PC-3 (cell line): ENCODE measurements around the gene SEMA5A. TPM values are rescaled to one million over a fixed set of nuclear protein-coding genes. Genes with fewer than 3 reads are reported as not detected.

Experiments
- ATAC-seq: fragments of 200-7000 bp; cut with Tn5 transposase; 2 replicates; pipeline ENCODE4 v1.9.1; 2020; ENCODE audit warnings: mild to moderate bottlenecking, moderate library complexity
- BruUV-seq: library from RNA; stranded (reverse); fragments of 400-500 nt; replicated peaks from 2 replicates; lab custom pipeline; 2021; lab: Mats Ljungman, UMichigan
- CTCF ChIA-PET: fragments of 300-600 bp; sonication (Branson Sonifier 250); formaldehyde crosslinking; loops from one replicate; lab custom pipeline; 2022; ENCODE audit warnings: antibody characterized with exemption; lab: Charles Lee
- POLR2A ChIA-PET: fragments of 300-600 bp; sonication (Branson Sonifier 250); formaldehyde crosslinking; loops from one replicate; lab custom pipeline; 2022; ENCODE audit warnings: antibody characterized with exemption; ENCODE audit not compliant: unreplicated experiment; lab: Charles Lee
- DNase-seq: peaks from one replicate; pipeline ENCODE4 v3.0.0-alpha.2; 2015
- H2AFZ ChIP-seq: fragments of 300-600 bp; sonication (generic); 2 replicates; pipeline ENCODE4 v1.6.0; 2016; ENCODE audit warnings: antibody characterized with exemption, low read length
- H3F3A ChIP-seq: fragments of 300-600 bp; sonication (generic); one replicate; pipeline ENCODE4 v1.6.0; 2017; ENCODE audit warnings: antibody characterized with exemption, low read length, control low read depth, mild to moderate bottlenecking; ENCODE audit not compliant: unreplicated experiment
- H3K27ac ChIP-seq: fragments of 300-600 bp; sonication (generic); 2 replicates; pipeline ENCODE4 v1.5.1; 2016; ENCODE audit warnings: mild to moderate bottlenecking, low read length
- H3K27me3 ChIP-seq: fragments of 300-600 bp; sonication (generic); 2 replicates; pipeline ENCODE4 v1.6.1; 2016; ENCODE audit warnings: low read length, mixed read lengths
- H3K36me3 ChIP-seq: fragments of 300-600 bp; sonication (generic); 2 replicates; pipeline ENCODE4 v1.6.1; 2016; ENCODE audit warnings: low read depth, mixed run types, low read length, mixed read lengths
- H3K4me1 ChIP-seq: fragments of 300-600 bp; sonication (generic); 2 replicates; pipeline ENCODE4 v1.5.1; 2016; ENCODE audit warnings: low read length; ENCODE audit not compliant: insufficient read depth
- H3K4me2 ChIP-seq: fragments of 300-600 bp; sonication (generic); 2 replicates; pipeline ENCODE4 v1.6.0; 2016; ENCODE audit warnings: low read length
- H3K4me3 ChIP-seq: fragments of 300-600 bp; sonication (generic); 2 replicates; pipeline ENCODE4 v1.5.1; 2016; ENCODE audit warnings: mild to moderate bottlenecking, low read length, mixed read lengths
- H3K79me2 ChIP-seq: fragments of 300-600 bp; sonication (generic); 2 replicates; pipeline ENCODE4 v1.6.1; 2017; ENCODE audit warnings: low read length, mixed read lengths
- H3K9ac ChIP-seq: fragments of 300-600 bp; sonication (generic); 2 replicates; pipeline ENCODE4 v1.6.0; 2016; ENCODE audit warnings: mild to moderate bottlenecking, low read length
- H3K9me2 ChIP-seq: fragments of 300-600 bp; sonication (generic); replicated peaks from 2 replicates; pipeline ENCODE4 v1.6.1; 2016; ENCODE audit warnings: mixed run types, low read length, mixed read lengths
- H3K9me3 ChIP-seq: fragments of 300-600 bp; sonication (generic); 2 replicates; pipeline ENCODE4 v1.6.1; 2016; ENCODE audit warnings: low read length, mixed read lengths
- H4K20me1 ChIP-seq: fragments of 300-600 bp; sonication (generic); 2 replicates; pipeline ENCODE4 v1.6.1; 2016; ENCODE audit warnings: low read length, mixed read lengths
- EZH2 ChIP-seq: fragments of 300-600 bp; sonication (generic); IDR thresholded peaks from one replicate; pipeline ENCODE4 v1.6.1; 2017; ENCODE audit warnings: antibody characterized with exemption, mild to moderate bottlenecking, low read length; ENCODE audit not compliant: unreplicated experiment
- EZH2phosphoT487 ChIP-seq: fragments of 300-600 bp; sonication (generic); IDR thresholded peaks from 2 replicates; pipeline ENCODE4 v1.6.1; 2018; ENCODE audit warnings: mild to moderate bottlenecking, antibody characterized with exemption, low read length, borderline replicate concordance
- intact Hi-C: fragments of 100-400 bp; cut with micrococcal nuclease; formaldehyde crosslinking; loops from 2 replicates; pipeline ENCODE4 v1.9.0; 2023
- total RNA-seq: library from RNA; depleted of rRNA; stranded (reverse); fragments of >200 nt; gene quantifications from 2 replicates; pipeline ENCODE4 v1.2.3, GENCODE V29; 2014
- TF ChIP-seq, protein P1 (sequence below): fragments of 300-600 bp; sonication (generic); conservative IDR thresholded peaks from 2 replicates; pipeline ENCODE4 v1.5.1; 2017; ENCODE audit warnings: antibody characterized with exemption, low read depth, mild to moderate bottlenecking, low read length

SEMA5A gene
- total RNA-seq, 1 experiment from 2014 or later, result 4.4 TPM

DNA sequence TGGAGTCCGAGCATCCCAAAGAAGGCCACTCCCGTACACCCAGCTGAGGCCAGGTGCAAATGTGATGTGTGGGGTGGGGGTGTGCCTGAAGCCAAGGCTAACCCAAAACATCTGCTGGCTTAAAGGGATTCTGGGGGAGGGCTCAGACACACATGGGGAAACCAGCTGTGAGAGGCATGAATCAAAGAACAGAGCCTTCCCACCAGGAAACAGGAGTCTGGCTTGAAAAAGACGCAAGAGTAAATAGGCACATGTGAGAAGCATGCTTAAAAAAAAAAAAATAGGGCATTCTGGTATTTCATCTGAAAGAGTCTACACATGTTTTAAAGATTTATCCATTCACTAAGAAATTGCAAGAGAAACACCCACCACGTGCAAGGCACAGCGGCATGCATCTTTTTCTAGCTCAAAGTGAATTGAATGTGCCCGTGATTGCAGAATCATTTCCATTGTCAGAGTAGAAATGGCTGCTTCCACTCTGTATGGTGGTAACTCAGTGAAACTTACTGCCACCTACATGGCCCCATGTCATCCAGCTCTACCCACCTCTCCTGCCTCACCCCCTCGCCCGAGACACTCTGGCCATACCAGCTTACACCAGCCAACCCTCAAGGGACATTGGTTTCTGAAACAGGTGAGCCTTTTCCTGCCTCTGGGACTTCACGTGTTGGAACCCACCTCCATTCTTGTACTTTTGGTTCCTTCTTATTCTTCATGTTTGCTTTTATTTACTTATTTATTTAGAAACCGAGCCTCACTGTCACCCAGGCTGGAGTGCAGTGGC is 71.5 kb downstream of the SEMA5A start:
- DNase-seq (no peak), ATAC-seq (no peak)
- H3F3A ChIP-seq, result no peaks in the 10 kb centered on the region
- no peak overlapping the region for H3K9ac ChIP-seq
- ChIA-PET CTCF (interaction anchor here (0.7 kb wide), 1 partner anchor 15 kb away, joined by 3 read pairs; no protein-coding TSS in a partner anchor), POLR2A (no interaction called here)
- H3K4me3 ChIP-seq, result no peak overlapping the region
- peaks cover 7% of the 10 kb centered on the region; the same call in 1 of the 2 replicates for H3K36me3 ChIP-seq
- no peaks in the 10 kb centered on the region for H3K9me2 ChIP-seq
- H3K27me3 ChIP-seq, result no peaks in the 10 kb centered on the region
- H3K4me2 ChIP-seq, result no peak overlapping the region
- H3K9me3 ChIP-seq, result peaks cover 12% of the 10 kb centered on the region
- intact Hi-C loops, result no loop called here
- H2AFZ ChIP-seq, result no peak overlapping the region
- H3K79me2 ChIP-seq, result no peaks in the 10 kb centered on the region
- H3K27ac ChIP-seq, result no peak overlapping the region
- H4K20me1 ChIP-seq, result no peaks in the 10 kb centered on the region
- TF ChIP-seq EZH2, result no peak
- no peak for TF ChIP-seq EZH2phosphoT487
- TF ChIP-seq, protein P1, sequence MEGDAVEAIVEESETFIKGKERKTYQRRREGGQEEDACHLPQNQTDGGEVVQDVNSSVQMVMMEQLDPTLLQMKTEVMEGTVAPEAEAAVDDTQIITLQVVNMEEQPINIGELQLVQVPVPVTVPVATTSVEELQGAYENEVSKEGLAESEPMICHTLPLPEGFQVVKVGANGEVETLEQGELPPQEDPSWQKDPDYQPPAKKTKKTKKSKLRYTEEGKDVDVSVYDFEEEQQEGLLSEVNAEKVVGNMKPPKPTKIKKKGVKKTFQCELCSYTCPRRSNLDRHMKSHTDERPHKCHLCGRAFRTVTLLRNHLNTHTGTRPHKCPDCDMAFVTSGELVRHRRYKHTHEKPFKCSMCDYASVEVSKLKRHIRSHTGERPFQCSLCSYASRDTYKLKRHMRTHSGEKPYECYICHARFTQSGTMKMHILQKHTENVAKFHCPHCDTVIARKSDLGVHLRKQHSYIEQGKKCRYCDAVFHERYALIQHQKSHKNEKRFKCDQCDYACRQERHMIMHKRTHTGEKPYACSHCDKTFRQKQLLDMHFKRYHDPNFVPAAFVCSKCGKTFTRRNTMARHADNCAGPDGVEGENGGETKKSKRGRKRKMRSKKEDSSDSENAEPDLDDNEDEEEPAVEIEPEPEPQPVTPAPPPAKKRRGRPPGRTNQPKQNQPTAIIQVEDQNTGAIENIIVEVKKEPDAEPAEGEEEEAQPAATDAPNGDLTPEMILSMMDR, result no peak
- no peaks in the 10 kb centered on the region for H3K4me1 ChIP-seq
- no TSS peak for BruUV-seq

DNA sequence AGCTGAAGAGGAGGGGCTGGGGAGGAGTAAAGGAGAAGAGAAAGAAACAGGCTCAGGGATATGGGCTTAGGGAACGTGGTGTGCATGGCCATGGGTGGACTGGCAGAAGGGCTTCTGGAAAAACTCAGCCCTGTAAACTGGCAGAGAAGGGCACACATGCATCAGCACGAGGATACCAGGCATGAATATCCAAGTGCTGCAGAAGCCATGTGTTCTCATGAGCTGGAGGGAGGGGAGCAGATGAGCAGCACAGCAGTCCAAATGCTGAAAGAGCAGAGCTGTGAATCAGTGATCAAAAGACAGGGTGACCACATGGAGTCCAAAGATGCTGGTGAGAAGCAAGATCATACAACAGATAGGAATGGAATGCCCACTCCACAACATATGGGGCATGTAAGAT is 72.3 kb downstream of the SEMA5A start:
- Histone ChIP-seq H3K27me3 (no peaks in the 10 kb centered on the region), H3K9ac (no peak overlapping the region), H2AFZ (no peak overlapping the region), H3K79me2 (no peaks in the 10 kb centered on the region), H4K20me1 (no peaks in the 10 kb centered on the region), H3F3A (no peaks in the 10 kb centered on the region), H3K4me3 (no peak overlapping the region), H3K36me3 (peaks cover 7% of the 10 kb centered on the region; the same call in 1 of the 2 replicates), H3K27ac (no peak overlapping the region), H3K4me1 (peaks cover under 1% of the 10 kb centered on the region), H3K9me3 (peaks cover 12% of the 10 kb centered on the region), H3K9me2 (no peaks in the 10 kb centered on the region), H3K4me2 (no peak overlapping the region)
- no TSS peak for BruUV-seq
- no peak for DNase-seq
- no peak for ATAC-seq
- ChIA-PET CTCF (no interaction called here), POLR2A (no interaction called here)
- intact Hi-C loops, result no loop called here
- TF ChIP-seq EZH2, result no peak
- TF ChIP-seq, protein P1, result no peak
- TF ChIP-seq EZH2phosphoT487, result no peak

DNA sequence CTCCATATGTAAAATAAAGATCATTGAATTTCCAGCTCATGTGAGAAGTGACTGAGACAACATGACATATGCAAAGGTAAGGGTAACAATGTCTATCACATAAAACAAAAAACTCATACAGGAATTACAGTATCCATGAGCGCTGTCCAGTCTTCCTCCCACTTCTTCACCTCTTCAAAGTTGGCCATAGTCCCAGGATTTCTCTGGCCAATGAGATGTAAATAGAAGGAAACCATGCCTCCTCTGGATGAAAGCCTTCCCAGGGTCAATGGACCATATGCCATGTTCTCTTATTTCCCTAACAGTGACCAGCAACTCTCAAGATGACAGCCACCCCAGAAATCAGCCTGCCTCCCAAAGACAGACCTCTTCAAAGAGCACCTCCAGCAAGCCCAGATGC is 75.5 kb downstream of the SEMA5A start:
- Histone ChIP-seq H2AFZ (no peak overlapping the region), H3K9me2 (no peaks in the 10 kb centered on the region), H3F3A (no peaks in the 10 kb centered on the region), H3K4me2 (no peak overlapping the region), H3K9ac (no peak overlapping the region), H3K27me3 (no peaks in the 10 kb centered on the region), H4K20me1 (no peaks in the 10 kb centered on the region), H3K9me3 (no peaks in the 10 kb centered on the region), H3K4me3 (no peak overlapping the region), H3K36me3 (no peaks in the 10 kb centered on the region), H3K4me1 (peaks cover 17% of the 10 kb centered on the region), H3K27ac (no peak overlapping the region), H3K79me2 (no peaks in the 10 kb centered on the region)
- TF ChIP-seq, protein P1, result no peak
- TF ChIP-seq EZH2 (no peak), EZH2phosphoT487 (no peak)
- BruUV-seq, result no TSS peak
- intact Hi-C loops, result no loop called here
- DNase-seq, result no peak
- POLR2A ChIA-PET, result interaction anchor here (0.6 kb wide), 1 partner anchor 34 kb away, joined by 3 read pairs; no protein-coding TSS in a partner anchor
- CTCF ChIA-PET, result no interaction called here
- ATAC-seq, result no peak
